Sigmoid colon (tissue), 7 donors: Measurements from ENCODE around the gene CXorf66. TPM values are rescaled to one million over a fixed set of nuclear protein-coding genes. Genes with fewer than 3 reads are reported as not detected.

Experiments
- DNase-seq: peaks from one replicate; pipeline ENCODE4 v3.0.0-alpha.2; 2019
- H3K27ac ChIP-seq, 4 donors: fragments of 200-600 bp; sonication (generic); one replicate each; pipeline ENCODE4 v1.5.1; 2016 to 2019; ENCODE audit warnings: mild to moderate bottlenecking in 1 of 4
- H3K27me3 ChIP-seq, 3 donors: fragments of 200-600 bp; sonication (generic); one replicate each; pipeline ENCODE4 v1.5.1; 2019; ENCODE audit warnings: mild to moderate bottlenecking in 1 of 3
- H3K36me3 ChIP-seq, 4 donors: fragments of 200-600 bp; sonication (generic); one replicate each; pipeline ENCODE4 v1.5.1; 2016 to 2019
- H3K4me1 ChIP-seq, 4 donors: fragments of 200-600 bp; sonication (generic); one replicate each; pipeline ENCODE4 v1.5.1; 2017 to 2019
- H3K4me3 ChIP-seq, 4 donors: fragments of 200-600 bp; sonication (generic); one replicate each; pipeline ENCODE4 v1.5.1; 2017 to 2019; ENCODE audit warnings: mild to moderate bottlenecking in 2 of 4, moderate library complexity in 1 of 4
- H3K9me3 ChIP-seq, 4 donors: fragments of 200-600 bp in 3 of 4; sonication (generic) in 3 of 4; one replicate each; pipeline versions ENCODE4 v1.5.1 to v1.6.1; 2013 to 2019
- CTCF ChIP-seq, 4 experiments: fragments of 450-650 bp in 3 of 4; fragments of 200-600 bp in 1 of 4; IDR thresholded peaks; one replicate each; pipeline ENCODE4 v1.5.1; 2016 to 2019; ENCODE audit warnings: antibody characterized with exemption in 4 of 4, mild to moderate bottlenecking in 3 of 4, moderate library complexity in 2 of 4
- EP300 ChIP-seq, 4 donors: sonication (generic); formaldehyde crosslinking; IDR thresholded peaks; one replicate each; pipeline ENCODE4 v1.6.1; 2017; ENCODE audit warnings: antibody characterized with exemption in 4 of 4
- POLR2A ChIP-seq, 2 donors: fragments of 450-650 bp; IDR thresholded peaks; one replicate each; pipeline ENCODE4 v1.6.1; 2016; ENCODE audit warnings: antibody characterized with exemption in 2 of 2, mild to moderate bottlenecking in 2 of 2, moderate library complexity in 2 of 2
- POLR2AphosphoS5 ChIP-seq, 4 donors: sonication (generic); formaldehyde crosslinking; IDR thresholded peaks; one replicate each; pipeline ENCODE4 v1.6.1; 2017; ENCODE audit warnings: antibody characterized with exemption in 4 of 4
- WGBS, 2 donors: extraction: QIAGEN DNeasy Blood & Tissue Kit; methylation state at CpG; one replicate each; pipeline ENCODE4 v1.1.7; 2013; 5-methylcytosine and 5-hydroxymethylcytosine counted together
- intact Hi-C: fragments of 100-400 bp; cut with DNase I; formaldehyde crosslinking; loops from one replicate; pipeline ENCODE4 v1.15.1; 2023
- polyA plus RNA-seq, 3 donors: library from polyadenylated mRNA; stranded (reverse); fragments of 200-250 nt; gene quantifications; one replicate each; pipeline ENCODE4 v1.2.3, GENCODE V29; 2013
- small RNA-seq, 3 donors: library from RNA; depleted of rRNA; stranded (forward); fragments of <200 nt; gene quantifications; one replicate each; pipeline ENCODE3, GENCODE V24; 2016
- total RNA-seq, 4 donors: library from RNA; depleted of rRNA; stranded (reverse); fragments of >200 nt; gene quantifications; one replicate each; pipeline ENCODE4 v1.1.0, GENCODE V29; 2016
- donor health status: healthy with polysubstance abuse.
- donor health status: Bipolar disorder and iron deficiency.
- donor health status: healthy.

The CXorf66 gene
- total and polyA plus RNA-seq, 7 donors = not detected

GRCh38 chrX:139914421-139914820, 50.9 kb downstream of the CXorf66 start:
- Histone ChIP-seq H3K9me3 (no peaks in the 10 kb centered on the region), H3K4me3 (no peak overlapping the region), H3K36me3 (no peaks in the 10 kb centered on the region), H3K27ac (no peak overlapping the region), H3K4me1 (no peaks in the 10 kb centered on the region), H3K27me3 (no peaks in the 10 kb centered on the region)
- TF ChIP-seq CTCF (IDR thresholded peaks at IDR 0.05) = no peak
- no peak for TF ChIP-seq POLR2AphosphoS5 (IDR thresholded peaks at IDR 0.05)
- WGBS, 2 donors = 100% methylated on average over 1 of the region's 1 CpG
- no peak for DNase-seq
- intact Hi-C loops = no loop called here

- 53 to 72% methylated on average over 3 of the region's 3 CpGs for WGBS, 2 donors
- intact Hi-C loops = no loop called here
- DNase-seq = no peak
- Histone ChIP-seq H3K27me3 (no peaks in the 10 kb centered on the region), H3K36me3 (no peaks in the 10 kb centered on the region), H3K4me3 (no peak overlapping the region), H3K4me1 (peaks cover 0 to 4% (median 0%) of the 10 kb centered on the region in 4 donors), H3K9me3 (no peaks in the 10 kb centered on the region), H3K27ac (no peak overlapping the region)
- TF ChIP-seq POLR2AphosphoS5 (IDR thresholded peaks at IDR 0.05) (no peak), POLR2A (IDR thresholded peaks at IDR 0.05) (no peak), EP300 (IDR thresholded peaks at IDR 0.05) (no peak), CTCF (IDR thresholded peaks at IDR 0.05) (no peak)
Measured at GRCh38 chrX:139909712-139910111, 55.6 kb downstream of the CXorf66 start.

GRCh38 chrX:139907078-139907477, 58.2 kb downstream of the CXorf66 start:
- Histone ChIP-seq H3K4me3 (no peak overlapping the region), H3K9me3 (no peaks in the 10 kb centered on the region), H3K4me1 (peaks cover 0 to 4% (median 0%) of the 10 kb centered on the region in 4 donors), H3K36me3 (no peaks in the 10 kb centered on the region), H3K27ac (no peak overlapping the region), H3K27me3 (no peaks in the 10 kb centered on the region)
- TF ChIP-seq POLR2AphosphoS5 (IDR thresholded peaks at IDR 0.05) = no peak
- TF ChIP-seq EP300 (IDR thresholded peaks at IDR 0.05) = no peak
- no peak for TF ChIP-seq POLR2A (IDR thresholded peaks at IDR 0.05)
- TF ChIP-seq CTCF (IDR thresholded peaks at IDR 0.05) = no peak
- DNase-seq = no peak
- 96 to 99% methylated on average over 3 of the region's 3 CpGs for WGBS, 2 donors
- intact Hi-C loops = no loop called here

GRCh38 chrX:139905743-139906142, 59.6 kb downstream of the CXorf66 start:
- 79 to 88% methylated on average over 2 of the region's 2 CpGs for WGBS, 2 donors
- no peak for DNase-seq
- intact Hi-C loops = no loop called here

More at GRCh38 chrX:139905743-139906142, 59.6 kb downstream of the CXorf66 start:
- H3K4me1 ChIP-seq = peaks cover 0 to 4% (median 0%) of the 10 kb centered on the region in 4 donors
- H3K4me3 ChIP-seq = no peak overlapping the region
- no peaks in the 10 kb centered on the region for H3K9me3 ChIP-seq
- no peaks in the 10 kb centered on the region for H3K27me3 ChIP-seq
- TF ChIP-seq POLR2AphosphoS5 (IDR thresholded peaks at IDR 0.05) (no peak), CTCF (IDR thresholded peaks at IDR 0.05) (no peak), POLR2A (IDR thresholded peaks at IDR 0.05) (no peak), EP300 (IDR thresholded peaks at IDR 0.05) (no peak)
- no peaks in the 10 kb centered on the region for H3K36me3 ChIP-seq
- H3K27ac ChIP-seq = no peak overlapping the region

Small RNA genes within 50 kb of the gene (small RNA-seq; reads per million reads assigned to genes)
- gene MIR505 (1.0 to 2.7 (median 1.8) reads per million in 3 donors), gene RF00425 (0 reads per million in 3 donors)

Other genes with a start within 250 kb of the CXorf66 start
- 10 to 100 TPM; 17.2 to 32.0 (median 23.9) TPM for gene ATP11C, start 32.5 kb downstream of the CXorf66 start, total RNA-seq
- 1 to 10 TPM; 4.2 to 8.9 (median 4.9) TPM for gene ATP11C, start 32.5 kb downstream of the CXorf66 start, polyA plus RNA-seq